Lung (tissue), 12 donors: ENCODE measurements around the gene OLFM2. TPM values are rescaled to one million over a fixed set of nuclear protein-coding genes. Genes with fewer than 3 reads are reported as not detected.

Experiments
- ATAC-seq: fragments of 200-7000 bp; cut with Tn5 transposase; one replicate; pipeline ENCODE4 v1.9.1; 2020; ENCODE audit warnings: moderate number of reproducible peaks; ENCODE audit not compliant: insufficient read depth, low FRiP score
- DNase-seq, 3 donors: peaks; one replicate each; pipeline ENCODE4 v3.0.0-alpha.2; 2013 to 2017
- H3K27ac ChIP-seq, 2 donors: one replicate each; pipeline ENCODE4 v1.5.1; 2013; ENCODE audit warnings: mild to moderate bottlenecking in 2 of 2, moderate library complexity in 2 of 2, control low read depth in 1 of 2, inconsistent platforms in 1 of 2, low read depth in 1 of 2, low read length in 1 of 2
- H3K27me3 ChIP-seq, 3 donors: one replicate each; pipeline ENCODE4 v1.5.1; 2013; ENCODE audit warnings: low read length in 2 of 3; ENCODE audit not compliant: control insufficient read depth in 3 of 3, insufficient read depth in 3 of 3
- H3K36me3 ChIP-seq, 4 donors: one replicate each; pipeline ENCODE4 v1.5.1; 2013; ENCODE audit warnings: low read length in 4 of 4, mild to moderate bottlenecking in 1 of 4, moderate library complexity in 1 of 4; ENCODE audit not compliant: control insufficient read depth in 4 of 4, insufficient read depth in 4 of 4
- H3K4me1 ChIP-seq, 5 donors: one replicate each; pipeline ENCODE4 v1.5.1; 2013; ENCODE audit warnings: low read length in 5 of 5, mild to moderate bottlenecking in 2 of 5, moderate library complexity in 1 of 5; ENCODE audit not compliant: control insufficient read depth in 5 of 5, insufficient read depth in 5 of 5
- H3K4me3 ChIP-seq: one replicate; pipeline ENCODE4 v1.5.1; 2013; ENCODE audit warnings: mild to moderate bottlenecking, control low read depth, moderate library complexity
- H3K9ac ChIP-seq, 2 donors: one replicate each; pipeline ENCODE4 v1.5.1; 2013; ENCODE audit warnings: low read length in 2 of 2, control low read depth in 1 of 2; ENCODE audit not compliant: insufficient read depth in 1 of 2
- H3K9me3 ChIP-seq, 4 donors: one replicate each; pipeline ENCODE4 v1.5.1; 2013; ENCODE audit warnings: low read length in 3 of 4, mild to moderate bottlenecking in 1 of 4, moderate library complexity in 1 of 4; ENCODE audit not compliant: control insufficient read depth in 4 of 4, insufficient read depth in 3 of 4
- CTCF ChIP-seq: IDR thresholded peaks from 2 replicates; pipeline ENCODE4 v1.5.1; 2012; ENCODE audit warnings: mild to moderate bottlenecking; ENCODE audit errors: control extremely low read depth, extremely low read depth
- WGBS, 2 donors: extraction: QIAGEN DNeasy Blood & Tissue Kit; methylation state at CpG; one replicate each; pipeline ENCODE4 v1.1.7; 2013; 5-methylcytosine and 5-hydroxymethylcytosine counted together
- polyA plus RNA-seq, 2 donors: library from polyadenylated mRNA; stranded (reverse); fragments of 200-250 nt; gene quantifications; one replicate each; pipeline ENCODE4 v1.2.1, GENCODE V29; 2013
- total RNA-seq, 2 donors: library from RNA; depleted of rRNA in 1 of 2; stranded (reverse); fragments of >200 nt in 1 of 2; gene quantifications; one replicate each; pipeline ENCODE4 v1.2.1, GENCODE V29; 2014 to 2021
- donor health status: control.
- donor health status: control.
- donor health status: Bipolar disorder and iron deficiency.
- donor health status: healthy.
- donor health status: DM: yes; HTN: yes; CAD: no.

OLFM2 gene
- total and polyA plus RNA-seq, 4 donors: 2.2 to 14.3 (median 8.8) TPM

GRCh38 chr19:9966024-9966423, 29.7 kb upstream of the OLFM2 start:
- H3K4me1 ChIP-seq: no peaks in the 10 kb centered on the region
- no peak overlapping the region for H3K4me3 ChIP-seq
- WGBS, 2 donors: 33 to 41% methylated on average over 14 of the region's 14 CpGs
- DNase-seq (no peak), ATAC-seq (no peak)
- peaks cover 4 to 28% (median 22%) of the 10 kb centered on the region in 3 donors for H3K27me3 ChIP-seq
- H3K9ac ChIP-seq: no peak overlapping the region
- no peak for TF ChIP-seq CTCF
- H3K36me3 ChIP-seq: no peaks in the 10 kb centered on the region
- H3K27ac ChIP-seq: no peak overlapping the region
- H3K9me3 ChIP-seq: peaks cover 0 to 4% (median 0%) of the 10 kb centered on the region in 4 donors

GRCh38 chr19:9962623-9963290, 26.4 kb upstream of the OLFM2 start:
- DNase-seq (no peak), ATAC-seq (no peak)
- peaks cover 4 to 19% (median 19%) of the 10 kb centered on the region in 3 donors for H3K27me3 ChIP-seq
- no peaks in the 10 kb centered on the region for H3K4me1 ChIP-seq
- no peak overlapping the region for H3K27ac ChIP-seq
- TF ChIP-seq CTCF: no peak
- H3K9ac ChIP-seq: no peak overlapping the region
- no peaks in the 10 kb centered on the region for H3K36me3 ChIP-seq
- WGBS, 2 donors: 43 to 45% methylated on average over 7 of the region's 7 CpGs
- H3K9me3 ChIP-seq: peaks cover 0 to 4% (median 0%) of the 10 kb centered on the region in 4 donors
- no peak overlapping the region for H3K4me3 ChIP-seq

GRCh38 chr19:9961103-9961502, 24.8 kb upstream of the OLFM2 start:
- DNase-seq (no peak), ATAC-seq (no peak)
- no peaks in the 10 kb centered on the region for H3K4me1 ChIP-seq
- TF ChIP-seq CTCF: no peak
- no peak overlapping the region for H3K27ac ChIP-seq
- H3K36me3 ChIP-seq: no peaks in the 10 kb centered on the region
- peaks cover 0 to 1% (median 0%) of the 10 kb centered on the region in 4 donors for H3K9me3 ChIP-seq
- H3K27me3 ChIP-seq: peaks cover 0 to 9% (median 6%) of the 10 kb centered on the region in 3 donors
- H3K4me3 ChIP-seq: no peak overlapping the region
- WGBS, 2 donors: 85 to 90% methylated on average over 4 of the region's 4 CpGs
- H3K9ac ChIP-seq: no peak overlapping the region
